Urothelium cell line (cell line): Measurements from ENCODE around the gene BGLAP.

Source experiments
- DNase-seq: peaks from one replicate; pipeline ENCODE4 v3.0.0; 2011; ENCODE audit warnings: low spot score, mixed read lengths
- FAIRE-seq: peaks from 2 replicates; lab custom pipeline; 2011; peaks lifted over from hg19 to GRCh38; lab: Jason Lieb, UNC

The BGLAP gene

DNA sequence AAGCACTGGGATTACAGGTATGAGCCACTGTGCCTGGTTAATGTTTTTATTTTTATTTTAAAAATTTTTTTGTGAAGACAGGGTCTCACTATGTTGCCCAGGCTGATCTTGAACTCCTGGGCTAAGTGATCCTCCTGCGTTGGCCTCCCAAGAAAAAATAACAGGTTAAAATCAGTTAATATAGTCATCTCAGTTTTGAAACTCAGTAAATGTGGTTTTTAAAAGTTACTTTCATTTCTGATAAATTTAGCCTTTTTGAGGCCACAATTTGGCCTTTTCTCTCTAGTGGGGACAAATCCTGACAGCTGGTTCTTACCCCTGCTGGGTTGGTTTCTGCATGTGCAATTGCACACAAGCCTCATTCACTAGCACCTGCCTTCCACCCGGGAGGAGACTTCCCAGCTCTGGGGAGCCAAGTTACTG is 15.9 kb upstream of the BGLAP start:
- DNase-seq: no peak
- no peak for FAIRE-seq

DNA sequence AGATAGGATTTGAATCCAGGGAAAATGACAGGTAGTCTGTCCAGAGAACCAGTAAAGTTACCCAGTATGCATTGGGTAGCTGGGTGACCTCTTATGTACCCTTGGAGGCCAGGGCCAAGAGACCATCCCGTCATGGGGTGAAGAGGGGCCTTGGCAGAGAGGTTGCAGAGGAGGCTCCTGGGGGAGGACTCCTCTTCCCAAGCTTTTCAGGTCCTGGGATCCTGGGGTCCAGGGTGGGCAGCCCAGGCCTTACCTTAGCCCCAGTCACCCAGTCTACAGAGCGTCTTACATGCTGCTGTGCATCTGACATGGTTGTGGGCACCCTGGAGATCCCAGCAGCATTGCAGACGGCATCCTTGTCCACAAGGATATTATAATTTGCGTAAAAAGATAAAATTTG is 15.2 kb upstream of the BGLAP start:
- no peak for FAIRE-seq

DNA sequence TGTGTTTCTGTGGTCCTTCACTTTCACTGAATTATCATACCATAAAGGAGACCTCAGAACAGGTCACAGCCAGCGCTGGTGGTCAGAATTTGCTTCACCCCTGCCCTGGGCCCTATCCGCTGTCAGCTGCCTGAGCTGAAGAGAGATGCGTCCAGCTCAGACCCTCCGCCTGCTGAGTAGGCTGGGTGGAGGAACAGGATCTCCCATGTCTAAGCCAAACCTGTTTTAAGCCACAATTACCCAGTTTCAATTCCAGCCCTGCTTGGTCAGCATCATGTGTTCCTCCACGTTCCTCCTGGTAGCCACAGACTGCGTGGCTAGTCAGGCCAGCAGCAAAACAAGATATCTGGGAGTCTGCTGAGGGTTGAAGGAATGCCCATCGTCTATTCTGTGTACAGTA is 13.5 kb upstream of the BGLAP start:
- DNase-seq (no peak), FAIRE-seq (no peak)

More for the DNA sequence above, 15.2 kb upstream of the BGLAP start:
- DNase-seq: no peak

DNA sequence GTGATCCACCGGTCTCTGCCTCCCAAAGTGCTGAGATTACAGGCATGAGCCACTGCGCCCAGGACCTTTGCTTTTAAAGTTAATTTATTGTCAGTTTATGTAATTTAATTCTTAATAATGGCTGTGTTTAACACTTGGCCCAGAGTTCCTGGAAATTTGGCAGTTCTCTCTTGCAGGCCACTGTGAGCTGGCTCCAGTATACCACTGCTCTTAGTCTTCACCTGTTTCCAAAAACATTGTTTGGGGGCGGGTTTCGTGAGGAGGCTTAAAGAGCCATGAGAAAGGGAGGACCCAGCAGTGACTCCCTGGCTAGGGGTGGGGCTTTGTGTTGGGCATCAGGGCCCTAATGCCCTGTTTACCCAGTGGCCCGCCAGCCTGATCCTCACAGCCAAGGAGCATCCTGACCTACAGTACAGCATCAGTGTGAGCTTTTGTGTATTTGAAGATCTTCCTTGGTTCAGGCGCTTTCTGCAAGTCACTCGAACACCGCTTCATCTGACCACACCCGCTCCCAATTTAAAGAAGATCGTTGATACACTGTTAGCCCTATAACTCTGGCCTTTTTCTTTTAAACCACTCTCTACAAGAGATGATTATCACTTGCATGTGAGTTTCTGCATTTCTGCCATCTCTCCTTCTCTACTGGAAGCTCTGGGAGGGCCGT is 12.0 kb upstream of the BGLAP start:
- FAIRE-seq (no peak), DNase-seq (no peak)

DNA sequence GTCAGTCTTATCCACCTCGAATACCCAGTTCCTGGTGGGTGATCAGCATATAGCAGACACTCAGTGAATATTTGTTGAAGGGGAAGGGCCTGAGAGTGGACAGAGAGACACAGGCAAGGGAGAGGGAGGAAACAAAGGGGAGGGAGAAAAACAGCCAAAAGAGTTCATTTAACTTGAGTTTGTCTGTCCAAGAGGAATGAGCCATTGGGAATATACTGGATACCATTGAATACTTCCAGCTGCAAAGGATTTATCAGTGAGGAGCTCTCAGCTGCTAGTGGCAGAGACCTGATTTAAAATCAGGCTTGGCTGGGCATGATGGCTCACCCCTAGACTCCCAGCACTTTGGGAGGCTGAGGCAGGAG is 11.5 kb upstream of the BGLAP start:
- FAIRE-seq: no peak

DNA sequence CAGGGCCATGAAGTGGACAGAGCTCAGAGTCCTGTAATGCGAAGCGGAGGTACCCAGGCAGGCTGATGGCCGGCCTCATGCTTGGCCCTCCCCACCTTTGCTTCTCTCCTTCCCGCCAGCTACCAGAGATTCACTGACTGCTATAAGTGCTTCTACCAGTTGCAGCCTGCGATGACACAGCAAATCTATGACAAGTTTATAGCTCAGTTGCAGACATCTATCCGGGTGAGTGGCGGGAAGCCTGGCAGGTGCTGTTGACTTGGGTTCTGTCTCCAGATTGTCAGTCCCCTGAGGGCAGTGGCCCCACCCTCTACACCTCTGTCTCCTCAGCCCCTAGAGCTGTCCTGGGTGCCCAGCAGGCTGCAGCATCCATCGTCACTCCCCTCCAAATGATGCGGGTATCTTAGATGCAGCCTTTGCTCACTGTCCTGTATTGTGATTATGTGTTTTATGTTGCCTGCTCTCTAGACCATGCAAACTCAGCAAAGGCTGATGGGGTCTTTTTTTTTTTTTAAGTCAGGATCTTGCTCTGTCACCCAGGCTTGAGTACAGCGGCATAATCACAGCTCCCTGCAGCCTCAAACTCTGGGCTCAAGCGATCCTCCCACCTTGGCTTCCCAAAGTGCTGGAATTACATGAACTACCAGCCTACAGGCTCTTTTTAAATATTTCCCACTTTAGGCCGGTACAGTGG is 9.6 kb upstream of the BGLAP start:
- no peak for FAIRE-seq
- DNase-seq: no peak

More for the DNA sequence above, 11.5 kb upstream of the BGLAP start:
- DNase-seq: no peak

DNA sequence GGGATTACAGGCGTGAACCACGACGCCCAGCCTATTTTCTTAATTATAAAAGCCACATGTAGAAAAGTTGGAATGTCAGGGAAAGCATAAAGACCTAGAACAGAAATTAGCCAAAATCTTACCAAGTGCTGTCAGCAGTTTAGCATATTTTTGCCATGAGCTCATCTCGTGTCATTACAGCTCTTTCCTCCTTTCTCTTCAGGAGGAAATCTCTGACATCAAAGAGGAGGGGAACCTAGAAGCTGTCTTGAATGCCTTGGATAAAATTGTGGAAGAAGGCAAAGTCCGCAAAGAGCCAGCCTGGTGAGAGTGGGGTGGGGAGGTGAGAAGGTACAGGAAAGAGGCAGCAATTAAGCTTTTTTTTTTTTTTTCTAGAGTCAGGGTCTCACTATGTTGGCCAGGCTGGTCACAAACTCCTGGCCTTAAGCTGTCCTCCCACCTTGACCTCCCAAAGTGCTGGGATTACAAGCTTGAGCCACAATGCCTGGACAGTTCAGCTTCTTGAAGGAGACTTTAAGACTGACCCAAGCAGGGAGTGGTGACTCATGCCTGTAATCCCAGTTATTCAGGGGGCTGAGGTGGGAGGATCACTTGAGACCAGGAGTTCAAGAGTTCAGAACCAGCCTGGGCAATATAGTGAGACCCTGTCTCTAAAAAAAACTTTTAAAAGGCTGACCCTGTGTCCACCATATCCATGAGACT is 8.4 kb upstream of the BGLAP start:
- DNase-seq: peak; percentile 61
- no peak for FAIRE-seq

DNA sequence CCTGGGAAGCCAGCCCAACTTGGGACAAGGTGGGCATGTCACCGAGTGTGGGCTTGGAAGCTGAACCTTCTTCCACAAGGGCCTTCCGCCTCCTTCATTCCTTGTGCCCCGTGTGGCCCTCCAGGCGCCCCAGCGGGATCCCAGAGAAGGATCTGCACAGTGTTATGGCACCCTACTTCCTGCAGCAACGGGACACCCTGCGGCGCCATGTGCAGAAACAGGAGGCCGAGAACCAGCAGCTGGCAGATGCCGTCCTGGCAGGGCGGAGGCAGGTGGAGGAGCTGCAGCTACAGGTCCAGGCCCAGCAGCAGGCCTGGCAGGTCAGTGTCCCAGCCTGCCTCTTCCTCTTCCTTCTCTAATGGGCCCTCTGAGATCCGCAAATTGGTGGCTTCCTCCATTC is 5.8 kb upstream of the BGLAP start:
- no peak for DNase-seq
- FAIRE-seq: no peak

DNA sequence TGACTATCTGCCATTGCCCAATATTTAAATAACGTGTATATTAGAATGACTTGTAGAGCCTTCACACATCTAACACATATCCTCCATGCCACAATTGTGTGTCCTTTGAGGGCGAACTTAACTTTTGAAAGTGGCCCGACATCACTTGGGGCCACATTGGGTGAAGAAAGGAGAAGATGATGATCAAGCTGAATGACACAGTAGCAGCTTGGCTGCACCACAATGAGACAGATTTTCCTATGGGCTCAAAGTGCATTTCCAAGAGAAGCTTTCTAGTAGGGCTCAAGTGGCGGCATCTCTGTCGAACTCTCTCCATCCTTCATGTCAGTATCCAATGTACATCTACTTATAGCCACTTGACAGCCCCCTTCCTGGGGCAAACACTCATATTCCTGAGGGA is 3.7 kb upstream of the BGLAP start:
- DNase-seq: no peak
- FAIRE-seq: no peak

DNA sequence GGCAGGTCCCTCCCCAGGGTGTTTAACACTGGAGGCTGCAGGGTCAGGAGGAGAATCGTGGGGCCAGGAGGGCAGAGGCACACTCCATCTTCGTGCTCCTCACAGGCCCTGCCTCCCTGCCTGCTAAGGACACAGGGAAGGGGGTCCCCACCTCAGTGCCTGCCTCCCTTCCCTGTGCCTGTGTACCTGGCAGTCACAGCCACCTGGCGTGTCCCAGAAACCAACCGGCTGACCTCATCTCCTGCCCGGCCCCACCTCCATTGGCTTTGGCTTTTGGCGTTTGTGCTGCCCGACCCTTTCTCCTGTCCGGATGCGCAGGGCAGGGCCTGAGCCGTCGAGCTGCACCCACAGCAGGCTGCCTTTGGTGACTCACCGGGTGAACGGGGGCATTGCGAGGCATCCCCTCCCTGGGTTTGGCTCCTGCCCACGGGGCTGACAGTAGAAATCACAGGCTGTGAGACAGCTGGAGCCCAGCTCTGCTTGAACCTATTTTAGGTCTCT is 623 bp upstream of the BGLAP start:
- DNase-seq (peak; percentile 84), FAIRE-seq (peak; percentile 66)

DNA sequence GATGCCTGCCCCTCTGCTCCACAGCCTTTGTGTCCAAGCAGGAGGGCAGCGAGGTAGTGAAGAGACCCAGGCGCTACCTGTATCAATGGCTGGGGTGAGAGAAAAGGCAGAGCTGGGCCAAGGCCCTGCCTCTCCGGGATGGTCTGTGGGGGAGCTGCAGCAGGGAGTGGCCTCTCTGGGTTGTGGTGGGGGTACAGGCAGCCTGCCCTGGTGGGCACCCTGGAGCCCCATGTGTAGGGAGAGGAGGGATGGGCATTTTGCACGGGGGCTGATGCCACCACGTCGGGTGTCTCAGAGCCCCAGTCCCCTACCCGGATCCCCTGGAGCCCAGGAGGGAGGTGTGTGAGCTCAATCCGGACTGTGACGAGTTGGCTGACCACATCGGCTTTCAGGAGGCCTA is 754 bp downstream of the BGLAP start:
- no peak for FAIRE-seq
- DNase-seq: no peak

DNA sequence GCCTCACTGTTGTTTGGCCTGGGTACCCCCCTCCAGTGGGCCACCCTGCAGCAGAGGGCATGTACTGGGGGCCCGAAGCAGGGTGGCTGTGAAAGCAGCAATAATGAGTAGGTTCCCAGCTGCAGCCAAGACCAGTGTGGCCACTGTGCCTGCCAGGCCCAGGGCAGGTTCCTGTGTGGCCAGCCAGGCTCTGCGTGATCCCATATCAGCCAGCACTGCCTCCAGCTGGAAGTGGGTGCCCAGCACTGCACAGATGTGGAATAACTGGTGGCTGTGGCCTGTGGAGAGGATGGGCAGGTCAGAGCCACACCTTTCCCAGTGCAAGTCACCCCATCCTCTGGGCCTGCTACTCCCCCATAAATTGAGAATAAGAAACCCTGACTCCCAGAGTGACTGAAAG is 2.1 kb downstream of the BGLAP start:
- no peak for DNase-seq
- FAIRE-seq: no peak

DNA sequence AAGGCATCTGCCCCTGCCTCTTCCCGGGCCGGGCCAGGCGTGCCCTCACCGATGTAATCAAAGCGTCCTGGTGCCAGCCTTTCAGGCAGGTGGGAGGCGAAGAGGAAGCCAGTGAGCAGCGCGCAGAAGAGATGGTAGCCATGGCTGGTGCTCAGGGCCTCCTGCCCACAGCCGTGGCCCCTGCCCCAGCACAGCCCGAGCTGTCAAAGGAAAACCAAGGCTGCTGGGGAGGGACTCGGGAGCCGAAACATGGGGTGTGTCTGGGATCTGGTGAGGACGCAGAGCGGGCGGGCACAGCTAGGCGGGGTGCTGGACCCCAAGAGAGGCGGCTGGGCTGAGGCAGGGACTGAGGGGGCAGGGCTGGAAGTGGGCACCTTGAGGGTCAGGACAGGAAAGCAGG is 2.7 kb downstream of the BGLAP start:
- FAIRE-seq: no peak

DNA sequence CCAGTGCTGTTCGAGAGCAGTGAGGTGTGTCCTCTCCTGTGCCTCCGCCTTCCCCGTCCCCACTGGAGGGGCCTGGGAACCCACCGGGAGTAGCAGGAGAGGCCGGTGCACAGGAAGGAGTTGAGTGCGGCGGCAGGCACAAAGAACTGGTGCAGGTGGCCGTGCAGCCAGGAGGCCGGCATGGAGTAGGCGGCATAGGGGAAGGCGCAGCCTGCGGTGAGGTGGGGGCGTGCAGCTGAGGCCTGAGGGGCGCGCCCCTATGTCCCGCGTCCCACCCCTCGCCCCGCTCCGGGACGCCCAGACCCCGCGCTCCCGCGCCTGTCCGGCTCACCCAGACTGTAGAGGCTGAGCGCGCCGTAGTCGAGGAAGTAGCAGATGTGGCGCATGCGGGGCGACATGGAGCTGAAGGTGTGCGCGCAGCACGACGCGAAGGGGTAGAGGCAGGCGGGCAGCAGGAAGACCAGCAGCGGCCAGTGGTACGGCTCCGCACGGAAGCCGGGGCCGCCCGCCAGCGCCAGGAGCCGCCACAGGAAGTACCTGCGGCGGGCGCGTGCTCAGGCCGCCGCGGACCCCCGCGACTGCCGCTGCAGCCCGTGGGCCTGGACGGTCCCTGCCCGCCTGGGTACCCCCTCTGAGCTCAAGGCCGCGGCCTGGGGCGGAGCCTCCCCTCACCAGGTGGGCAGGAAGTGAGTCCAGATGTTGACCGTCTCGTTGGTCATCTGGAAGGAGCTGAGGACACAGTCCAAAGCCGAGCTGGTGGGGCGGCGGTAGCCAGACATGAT is 3.7 kb downstream of the BGLAP start:
- no peak for FAIRE-seq
- DNase-seq: no peak

More for the DNA sequence above, 2.7 kb downstream of the BGLAP start:
- DNase-seq: no peak

DNA sequence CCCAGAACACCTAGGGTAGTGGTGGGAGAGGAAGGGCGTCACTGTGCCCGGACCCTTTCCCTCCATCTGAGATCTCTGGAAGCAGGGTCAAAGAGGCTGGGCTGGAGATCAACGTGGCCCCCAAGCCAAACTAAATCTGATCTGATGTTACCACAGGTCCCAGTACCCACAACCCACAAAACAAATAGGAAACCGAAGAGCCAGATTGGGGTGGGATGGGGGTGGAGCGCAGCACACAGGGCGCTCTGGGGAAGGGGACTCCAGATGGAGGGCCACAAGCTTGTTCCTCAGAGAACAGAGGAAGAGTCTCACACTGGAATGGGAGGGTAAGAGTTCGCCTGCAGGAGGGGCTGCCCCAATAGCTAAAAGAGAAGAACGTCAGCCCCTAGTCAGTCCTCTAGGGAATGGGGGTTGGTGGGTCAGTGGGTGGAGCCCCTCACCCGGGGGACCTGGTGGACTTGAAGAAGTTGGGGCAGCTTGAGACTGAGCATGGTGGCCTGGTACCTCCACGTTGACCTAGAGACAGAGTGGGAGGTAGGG is 4.3 kb downstream of the BGLAP start:
- DNase-seq (no peak), FAIRE-seq (no peak)

DNA sequence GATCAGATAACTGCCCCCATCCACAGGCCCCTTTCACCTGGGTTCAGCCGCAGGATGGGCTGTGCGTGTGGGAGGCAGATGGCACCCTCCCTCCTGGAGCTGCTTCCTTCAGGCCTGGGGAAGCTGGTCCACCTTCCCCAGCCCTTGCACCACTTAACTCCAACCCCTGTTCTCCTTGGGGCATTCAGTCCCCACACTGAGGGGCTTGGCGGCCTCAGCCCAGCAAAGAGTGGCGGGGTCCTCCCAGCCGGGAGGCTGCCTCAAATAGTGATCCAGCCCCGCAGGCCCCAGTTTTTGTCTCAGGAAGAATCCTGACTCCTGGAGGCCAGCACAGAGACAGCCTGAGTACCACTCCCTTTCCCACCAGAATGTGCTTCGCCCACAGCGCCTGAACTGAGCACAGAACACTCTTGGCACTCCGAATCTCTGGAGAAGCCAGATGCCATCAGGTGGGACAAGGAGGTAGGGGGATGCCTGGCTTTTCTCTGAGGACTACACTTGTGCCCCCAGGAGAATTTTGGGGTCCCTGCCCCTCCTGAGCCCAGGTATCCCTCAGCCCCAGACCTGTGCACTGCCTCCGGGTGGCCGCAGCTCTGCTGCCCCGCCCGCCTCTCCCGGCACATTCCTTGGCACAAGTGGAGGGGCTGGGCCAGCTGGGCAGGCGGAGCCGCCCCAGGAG is 4.9 kb downstream of the BGLAP start:
- DNase-seq (peak; percentile 36), FAIRE-seq (no peak)

DNA sequence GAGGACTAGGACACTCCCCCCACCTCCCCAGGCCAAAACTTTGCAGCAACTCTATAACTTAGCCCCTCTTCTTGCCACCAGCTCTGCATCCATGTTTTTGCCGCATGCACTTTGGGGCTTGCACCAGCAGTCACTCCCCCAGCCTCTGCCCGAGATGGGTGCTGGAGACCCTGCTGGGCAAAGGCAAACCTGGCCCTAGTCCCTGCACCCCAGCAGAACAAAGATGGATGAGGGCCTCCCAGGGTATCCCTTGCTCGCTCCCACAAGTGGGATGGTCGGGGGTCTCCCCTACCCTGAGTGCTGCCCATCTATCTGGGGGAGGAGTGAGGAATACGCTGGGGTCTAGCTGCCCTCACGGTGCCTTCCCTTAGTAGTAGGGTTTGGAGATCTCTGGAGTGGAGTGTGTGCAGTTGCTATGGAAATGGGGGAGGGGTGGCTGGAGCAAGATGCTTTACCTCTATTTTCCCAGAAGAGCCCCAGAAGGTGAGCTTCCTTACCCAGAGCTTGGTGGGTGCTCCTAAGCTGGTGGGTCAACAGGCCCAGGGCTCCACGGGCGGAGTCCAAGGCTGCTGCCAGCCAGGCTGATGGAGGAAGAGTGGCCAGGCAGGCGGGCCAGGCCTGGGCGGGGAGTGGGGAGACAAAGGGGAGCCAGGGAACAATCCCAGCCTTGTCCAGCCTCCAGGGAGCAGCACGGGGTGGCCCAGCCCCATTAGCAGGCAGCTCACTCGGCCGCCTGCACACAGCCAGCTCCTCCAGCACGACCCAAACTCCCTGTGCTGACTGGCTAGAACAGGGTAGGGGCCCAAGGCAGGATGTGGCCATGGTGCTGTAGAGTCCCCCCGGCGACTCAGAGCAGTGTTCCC is 5.7 kb downstream of the BGLAP start, which contains the start of gene PAQR6:
TSS of gene PAQR6 (minus strand) at position 597 of the 863 bp plus-strand sequence. CDS start 1,325 bp downstream, outside the sequence.
- no peak for FAIRE-seq

DNA sequence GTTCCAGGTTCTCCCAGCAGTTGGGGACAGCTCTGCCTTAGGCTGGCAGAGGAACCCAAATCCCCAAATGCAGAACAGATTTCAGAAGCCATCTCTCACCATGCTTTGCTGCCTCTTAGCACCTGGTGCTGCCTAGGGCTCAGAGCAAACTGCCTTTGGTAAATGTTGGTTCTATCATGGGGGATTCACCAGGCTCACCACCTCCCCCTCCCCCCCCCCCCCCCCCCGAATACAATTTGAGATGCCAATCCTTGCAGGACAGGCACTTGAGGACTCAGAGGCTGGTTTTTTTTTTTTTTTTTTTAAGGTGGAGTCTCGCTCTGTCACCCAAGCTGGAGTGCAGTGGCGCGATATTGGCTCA is 6.3 kb downstream of the BGLAP start:
- DNase-seq (no peak), FAIRE-seq (no peak)

More for the DNA sequence above, 5.7 kb downstream of the BGLAP start, which contains the start of gene PAQR6:
- no peak for DNase-seq

DNA sequence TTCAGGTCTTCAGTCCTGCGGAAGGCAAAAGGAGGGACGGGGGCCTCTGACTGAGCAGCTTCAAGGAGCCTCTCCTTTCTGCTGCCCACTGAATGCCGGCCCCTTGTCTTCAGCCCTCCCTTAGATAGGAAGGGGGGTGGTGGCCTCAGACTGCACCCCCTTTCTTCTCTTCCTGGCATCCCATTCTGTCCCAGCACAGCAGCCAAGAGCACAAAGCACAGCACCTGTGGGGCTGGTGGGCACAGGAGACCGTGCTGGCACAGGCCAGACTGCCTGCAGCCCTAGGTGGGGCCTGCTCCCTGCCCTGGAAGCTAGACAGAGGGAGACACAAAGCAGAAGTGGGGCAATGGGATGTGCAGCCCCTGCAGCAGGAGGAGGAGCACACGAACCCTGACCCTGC is 7.6 kb downstream of the BGLAP start:
- FAIRE-seq (no peak), DNase-seq (no peak)
